ENCODE measurements around the gene KDR. TPM values are rescaled to one million over a fixed set of nuclear protein-coding genes. Genes with fewer than 3 reads are reported as not detected.

KDR gene
- total RNA-seq, 2 experiments from 2014 or later = not detected

GRCh38 chr4:55038176-55038890 lies 87.1 kb downstream of the KDR start:
- no peaks in the 10 kb centered on the region for H3K4me1 Mint-ChIP-seq
- H3K9me3 Mint-ChIP-seq (ENCODE audit: low read depth) = no peaks in the 10 kb centered on the region
- no peak for DNase-seq
- no peaks in the 10 kb centered on the region for H3K36me3 Mint-ChIP-seq
- H3K27ac Mint-ChIP-seq = no peak overlapping the region
- CTCF ChIA-PET = no interaction called here
- H3K4me3 Mint-ChIP-seq = no peak overlapping the region
- H3K27me3 Mint-ChIP-seq = no peaks in the 10 kb centered on the region
- ATAC-seq = no peak

GRCh38 chr4:55037728-55038127 lies 87.7 kb downstream of the KDR start:
- Mint-ChIP-seq H3K27ac (no peak overlapping the region), H3K27me3 (no peaks in the 10 kb centered on the region), H3K36me3 (no peaks in the 10 kb centered on the region), H3K4me3 (no peak overlapping the region), H3K4me1 (no peaks in the 10 kb centered on the region), H3K9me3 (ENCODE audit: low read depth) (no peaks in the 10 kb centered on the region)
- DNase-seq (no peak), ATAC-seq (no peak)
- CTCF ChIA-PET = no interaction called here

GRCh38 chr4:55036405-55036804 lies 89.0 kb downstream of the KDR start:
- H3K4me1 Mint-ChIP-seq = no peaks in the 10 kb centered on the region
- no peak overlapping the region for H3K27ac Mint-ChIP-seq
- no peaks in the 10 kb centered on the region for H3K9me3 Mint-ChIP-seq (ENCODE audit: low read depth)
- DNase-seq (no peak), ATAC-seq (no peak)
- no peak overlapping the region for H3K4me3 Mint-ChIP-seq
- H3K27me3 Mint-ChIP-seq = no peaks in the 10 kb centered on the region
- CTCF ChIA-PET = no interaction called here
- H3K36me3 Mint-ChIP-seq = no peaks in the 10 kb centered on the region

- no peak for ATAC-seq
- Mint-ChIP-seq H3K4me1 (no peaks in the 10 kb centered on the region), H3K27me3 (no peaks in the 10 kb centered on the region), H3K4me3 (no peak overlapping the region), H3K27ac (no peak overlapping the region), H3K36me3 (no peaks in the 10 kb centered on the region), H3K9me3 (ENCODE audit: low read depth) (no peaks in the 10 kb centered on the region)
- DNase-seq = no peak
- CTCF ChIA-PET = no interaction called here
Measured at GRCh38 chr4:55035892-55036291, 89.5 kb downstream of the KDR start.

- no peaks in the 10 kb centered on the region for H3K36me3 Mint-ChIP-seq
- H3K4me3 Mint-ChIP-seq = no peak overlapping the region
- H3K9me3 Mint-ChIP-seq (ENCODE audit: low read depth) = no peaks in the 10 kb centered on the region
- CTCF ChIA-PET = no interaction called here
- no peaks in the 10 kb centered on the region for H3K27me3 Mint-ChIP-seq
- DNase-seq (no peak), ATAC-seq (no peak)
- H3K4me1 Mint-ChIP-seq = no peaks in the 10 kb centered on the region
- no peak overlapping the region for H3K27ac Mint-ChIP-seq
Measured at GRCh38 chr4:55033296-55033695, 92.1 kb downstream of the KDR start.

DNA sequence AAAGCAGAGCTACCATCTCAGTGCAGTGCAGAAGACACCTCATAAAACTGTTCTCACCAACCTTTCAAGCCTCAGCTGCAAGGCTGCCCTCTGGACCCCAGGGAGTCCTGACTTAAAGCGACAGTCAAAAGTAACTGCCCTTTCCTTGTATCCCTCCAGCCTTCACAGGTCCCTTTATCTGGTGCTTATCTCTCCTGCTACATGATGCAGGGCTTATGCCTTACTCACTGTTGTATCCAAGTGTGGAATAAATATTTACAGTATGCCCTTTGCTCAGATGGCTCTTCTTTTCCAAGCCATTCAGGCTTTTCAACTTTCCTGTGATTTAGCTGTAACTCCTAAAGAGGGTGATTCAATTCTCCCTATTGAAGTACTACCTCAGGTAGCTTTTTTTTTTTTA lies 92.6 kb downstream of the KDR start:
- no peak for DNase-seq
- Mint-ChIP-seq H3K4me3 (no peak overlapping the region), H3K36me3 (no peaks in the 10 kb centered on the region), H3K27ac (no peak overlapping the region), H3K4me1 (no peaks in the 10 kb centered on the region), H3K27me3 (no peaks in the 10 kb centered on the region), H3K9me3 (ENCODE audit: low read depth) (no peaks in the 10 kb centered on the region)
- ATAC-seq = no peak
- CTCF ChIA-PET = no interaction called here

DNA sequence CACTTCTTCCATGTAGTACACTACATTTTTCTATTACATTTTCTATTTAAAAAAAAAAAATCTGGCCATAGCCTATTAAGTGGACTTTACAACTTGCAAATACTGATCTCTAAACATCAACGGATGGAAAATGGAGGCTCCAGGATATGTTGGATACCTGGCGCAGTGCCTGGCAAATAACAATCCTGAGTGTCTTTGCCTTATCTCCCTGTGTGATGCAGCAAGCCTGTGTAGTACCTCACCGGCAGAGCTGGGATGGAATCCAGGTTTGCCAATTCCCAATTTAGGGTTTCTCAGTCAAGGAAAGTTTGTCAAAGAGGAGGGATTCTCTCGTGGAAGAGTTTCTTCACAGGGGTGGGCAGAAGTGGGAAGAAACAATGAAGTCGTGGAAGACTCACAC lies 93.2 kb downstream of the KDR start:
- DNase-seq (no peak), ATAC-seq (no peak)
- Mint-ChIP-seq H3K27me3 (no peaks in the 10 kb centered on the region), H3K27ac (no peak overlapping the region), H3K4me3 (no peak overlapping the region), H3K9me3 (ENCODE audit: low read depth) (no peaks in the 10 kb centered on the region), H3K4me1 (no peaks in the 10 kb centered on the region), H3K36me3 (no peaks in the 10 kb centered on the region)
- CTCF ChIA-PET = no interaction called here

DNA sequence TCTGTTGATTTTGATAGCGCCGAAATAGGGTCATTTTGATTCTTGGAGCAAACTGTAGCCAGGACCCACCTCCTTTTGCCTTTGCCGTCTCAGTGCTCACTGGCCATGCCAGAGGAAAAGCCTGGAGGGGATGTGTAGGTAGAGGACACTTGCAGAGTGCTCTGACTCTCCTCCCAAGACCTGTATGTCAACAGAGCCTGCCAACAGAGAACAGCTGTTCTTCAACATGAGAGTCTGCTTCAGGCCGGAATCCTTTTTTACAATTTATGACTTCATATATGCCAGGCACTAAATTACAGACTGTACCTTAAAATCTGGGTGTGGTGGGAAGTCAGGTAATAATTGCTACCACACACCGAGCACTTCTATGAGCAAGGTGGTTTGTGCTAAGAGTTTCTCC lies 94.2 kb downstream of the KDR start:
- no peak for ATAC-seq
- CTCF ChIA-PET = no interaction called here
- Mint-ChIP-seq H3K27me3 (no peaks in the 10 kb centered on the region), H3K9me3 (ENCODE audit: low read depth) (no peaks in the 10 kb centered on the region), H3K36me3 (no peaks in the 10 kb centered on the region), H3K4me1 (no peaks in the 10 kb centered on the region), H3K27ac (no peak overlapping the region), H3K4me3 (no peak overlapping the region)
- DNase-seq = no peak

DNA sequence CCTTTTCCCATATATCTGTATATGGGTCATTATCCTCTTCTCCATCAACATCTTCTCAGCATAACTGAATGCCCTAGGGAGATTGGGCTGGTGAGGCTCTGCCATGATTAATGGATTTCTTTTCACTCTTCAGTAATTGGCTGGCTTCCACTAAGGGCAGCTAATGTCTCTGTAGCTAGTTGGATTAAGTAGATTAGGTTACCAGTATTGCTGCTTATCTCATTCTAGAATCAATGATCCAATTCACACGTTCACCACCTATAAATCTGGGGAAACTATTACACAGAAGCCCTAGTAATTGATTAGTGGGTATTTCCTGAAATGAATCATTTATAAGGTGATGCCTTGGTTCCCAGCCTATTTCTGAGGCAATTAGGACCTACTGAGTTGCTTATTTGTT lies 94.8 kb downstream of the KDR start:
- no peaks in the 10 kb centered on the region for H3K9me3 Mint-ChIP-seq (ENCODE audit: low read depth)
- H3K4me1 Mint-ChIP-seq = no peaks in the 10 kb centered on the region
- H3K27ac Mint-ChIP-seq = no peak overlapping the region
- DNase-seq (no peak), ATAC-seq (no peak)
- H3K27me3 Mint-ChIP-seq = no peaks in the 10 kb centered on the region
- H3K4me3 Mint-ChIP-seq = no peak overlapping the region
- CTCF ChIA-PET = no interaction called here
- no peaks in the 10 kb centered on the region for H3K36me3 Mint-ChIP-seq

DNA sequence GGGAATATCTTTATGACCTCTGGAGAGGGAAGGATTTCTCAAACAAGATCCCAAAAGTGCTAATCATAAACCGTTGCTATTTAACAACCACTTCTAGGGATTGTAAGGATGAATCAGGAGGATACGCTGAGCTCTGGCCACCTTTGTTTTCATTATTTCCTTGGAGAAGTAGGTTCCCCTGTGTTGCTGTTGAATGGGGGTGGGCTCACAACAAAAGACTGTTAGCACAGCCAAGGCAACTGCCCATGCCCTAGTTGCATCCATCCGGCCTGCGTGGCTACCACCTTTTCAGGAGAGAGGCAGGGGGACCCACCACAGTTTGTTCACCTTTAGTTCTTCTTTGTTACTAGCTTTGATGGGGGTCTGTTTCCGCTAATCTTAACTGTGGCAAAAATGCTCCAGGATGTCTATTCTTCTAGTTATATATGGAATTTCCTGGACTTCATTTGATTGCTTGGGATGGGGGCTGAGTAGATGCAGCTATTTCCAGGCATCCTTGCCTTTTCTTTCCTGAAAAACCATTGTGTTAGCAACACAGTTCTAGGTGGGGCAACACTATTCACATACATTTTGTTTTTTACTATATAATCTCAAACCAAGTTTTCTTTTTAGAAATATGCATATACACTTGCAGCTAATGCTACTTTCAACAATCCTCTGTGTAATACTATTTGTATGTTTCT lies 95.4 kb downstream of the KDR start:
- H3K4me3 Mint-ChIP-seq = no peak overlapping the region
- H3K4me1 Mint-ChIP-seq = no peaks in the 10 kb centered on the region
- H3K27me3 Mint-ChIP-seq = no peaks in the 10 kb centered on the region
- H3K27ac Mint-ChIP-seq = no peak overlapping the region
- H3K9me3 Mint-ChIP-seq (ENCODE audit: low read depth) = no peaks in the 10 kb centered on the region
- H3K36me3 Mint-ChIP-seq = no peaks in the 10 kb centered on the region
- CTCF ChIA-PET = no interaction called here
- no peak for ATAC-seq
- no peak for DNase-seq

DNA sequence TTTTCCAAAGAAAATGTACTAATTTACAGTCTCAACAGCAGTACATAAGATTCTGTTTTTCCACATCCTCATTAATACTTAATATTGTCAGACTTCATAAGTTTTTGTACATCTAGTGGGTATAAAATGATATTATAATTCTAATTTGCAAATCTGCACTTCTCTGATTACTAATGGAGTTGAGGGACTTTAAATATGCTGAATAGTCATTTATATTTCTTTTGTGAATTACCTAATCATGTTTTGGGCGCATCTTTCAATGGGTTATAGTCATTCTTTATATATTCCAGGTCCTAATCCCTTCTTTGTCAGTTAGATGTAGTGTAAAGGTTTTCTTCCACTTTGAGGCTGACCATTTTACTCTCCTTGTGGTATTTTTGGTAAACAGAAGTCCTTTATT lies 96.1 kb downstream of the KDR start:
- no peaks in the 10 kb centered on the region for H3K9me3 Mint-ChIP-seq (ENCODE audit: low read depth)
- no peak overlapping the region for H3K4me3 Mint-ChIP-seq
- H3K27me3 Mint-ChIP-seq = no peaks in the 10 kb centered on the region
- ATAC-seq (no peak), DNase-seq (no peak)
- H3K27ac Mint-ChIP-seq = no peak overlapping the region
- CTCF ChIA-PET = no interaction called here
- H3K36me3 Mint-ChIP-seq = no peaks in the 10 kb centered on the region
- H3K4me1 Mint-ChIP-seq = no peaks in the 10 kb centered on the region

Other genes starting within 250 kb of the KDR start
- gene SRD5A3, start 220.6 kb upstream of the KDR start, total RNA-seq = 1 to 10 TPM; 8.8 to 9.7 TPM

Data from activated CD8-positive, alpha-beta memory T cell treated with anti-CD3 and anti-CD28 coated beads, Interleukin-2, amount 10 ng/mL, durations not matched to agents 7 days and 5 days (primary cell).